Astrocyte of the cerebellum (primary cell): ENCODE measurements around the gene SEMA4B.

ENCODE experiments used
- DNase-seq: peaks from one replicate; pipeline ENCODE4 v3.0.0-alpha.2; 2011; ENCODE audit warnings: low read depth
- H3K4me3 ChIP-seq: 2 replicates; pipeline ENCODE4 v1.5.1; 2011; ENCODE audit warnings: mild to moderate bottlenecking, low read depth, low read length, moderate library complexity
- CTCF ChIP-seq: IDR thresholded peaks from 2 replicates; pipeline ENCODE4 v1.5.1; 2012; ENCODE audit warnings: low read length, low read depth, moderate library complexity, mild to moderate bottlenecking; ENCODE audit errors: missing control alignments
- in situ Hi-C: cut with HindIII; loops from 2 replicates; pipeline ENCODE4 v1.10.0; 2017; ENCODE audit warnings: low sequenced_read_pairs

Gene SEMA4B

GRCh38 chr15:90205886-90206285 lies 4.8 kb downstream of the SEMA4B start:
- TF ChIP-seq CTCF, result no peak
- in situ Hi-C loops, result no loop called here
- no peak for DNase-seq
- no peak overlapping the region for H3K4me3 ChIP-seq

- H3K4me3 ChIP-seq, result no peak overlapping the region
- no peak for DNase-seq
Measured at GRCh38 chr15:90207252-90207651, 6.1 kb downstream of the SEMA4B start.

GRCh38 chr15:90208356-90208755 lies 7.2 kb downstream of the SEMA4B start:
- H3K4me3 ChIP-seq, result no peak overlapping the region
- no peak for DNase-seq
- TF ChIP-seq CTCF, result no peak
- in situ Hi-C loops, result no loop called here

More at GRCh38 chr15:90207252-90207651, 6.1 kb downstream of the SEMA4B start:
- no peak for TF ChIP-seq CTCF
- in situ Hi-C loops, result no loop called here

GRCh38 chr15:90209591-90209990 lies 8.5 kb downstream of the SEMA4B start:
- no peak overlapping the region for H3K4me3 ChIP-seq
- in situ Hi-C loops, result no loop called here
- DNase-seq, result no peak
- no peak for TF ChIP-seq CTCF

GRCh38 chr15:90210593-90210992 lies 9.5 kb downstream of the SEMA4B start:
- H3K4me3 ChIP-seq, result no peak overlapping the region
- in situ Hi-C loops, result no loop called here
- TF ChIP-seq CTCF, result no peak
- DNase-seq, result no peak

- TF ChIP-seq CTCF, result no peak
- in situ Hi-C loops, result no loop called here
- no peak for DNase-seq
- H3K4me3 ChIP-seq, result no peak overlapping the region
Measured at GRCh38 chr15:90211009-90211408, 9.9 kb downstream of the SEMA4B start.
